Lung (tissue), 12 donors: ENCODE results near the gene CENPO. TPM values are rescaled to one million over a fixed set of nuclear protein-coding genes. Genes with fewer than 3 reads are reported as not detected.

Experiments used
- ATAC-seq: fragments of 200-7000 bp; cut with Tn5 transposase; one replicate; pipeline ENCODE4 v1.9.1; 2020; ENCODE audit warnings: moderate number of reproducible peaks; ENCODE audit not compliant: insufficient read depth, low FRiP score
- DNase-seq, 3 donors: peaks; one replicate each; pipeline ENCODE4 v3.0.0-alpha.2; 2013 to 2017
- H3K27ac ChIP-seq, 2 donors: one replicate each; pipeline ENCODE4 v1.5.1; 2013; ENCODE audit warnings: mild to moderate bottlenecking in 2 of 2, moderate library complexity in 2 of 2, control low read depth in 1 of 2, inconsistent platforms in 1 of 2, low read depth in 1 of 2, low read length in 1 of 2
- H3K27me3 ChIP-seq, 3 donors: one replicate each; pipeline ENCODE4 v1.5.1; 2013; ENCODE audit warnings: low read length in 2 of 3; ENCODE audit not compliant: control insufficient read depth in 3 of 3, insufficient read depth in 3 of 3
- H3K36me3 ChIP-seq, 4 donors: one replicate each; pipeline ENCODE4 v1.5.1; 2013; ENCODE audit warnings: low read length in 4 of 4, mild to moderate bottlenecking in 1 of 4, moderate library complexity in 1 of 4; ENCODE audit not compliant: control insufficient read depth in 4 of 4, insufficient read depth in 4 of 4
- H3K4me1 ChIP-seq, 5 donors: one replicate each; pipeline ENCODE4 v1.5.1; 2013; ENCODE audit warnings: low read length in 5 of 5, mild to moderate bottlenecking in 2 of 5, moderate library complexity in 1 of 5; ENCODE audit not compliant: control insufficient read depth in 5 of 5, insufficient read depth in 5 of 5
- H3K4me3 ChIP-seq: one replicate; pipeline ENCODE4 v1.5.1; 2013; ENCODE audit warnings: mild to moderate bottlenecking, control low read depth, moderate library complexity
- H3K9ac ChIP-seq, 2 donors: one replicate each; pipeline ENCODE4 v1.5.1; 2013; ENCODE audit warnings: low read length in 2 of 2, control low read depth in 1 of 2; ENCODE audit not compliant: insufficient read depth in 1 of 2
- H3K9me3 ChIP-seq, 4 donors: one replicate each; pipeline ENCODE4 v1.5.1; 2013; ENCODE audit warnings: low read length in 3 of 4, mild to moderate bottlenecking in 1 of 4, moderate library complexity in 1 of 4; ENCODE audit not compliant: control insufficient read depth in 4 of 4, insufficient read depth in 3 of 4
- WGBS, 2 donors: extraction: QIAGEN DNeasy Blood & Tissue Kit; methylation state at CpG; one replicate each; pipeline ENCODE4 v1.1.7; 2013; 5-methylcytosine and 5-hydroxymethylcytosine counted together
- polyA plus RNA-seq, 2 donors: library from polyadenylated mRNA; stranded (reverse); fragments of 200-250 nt; gene quantifications; one replicate each; pipeline ENCODE4 v1.2.1, GENCODE V29; 2013
- total RNA-seq, 2 donors: library from RNA; depleted of rRNA in 1 of 2; stranded (reverse); fragments of >200 nt in 1 of 2; gene quantifications; one replicate each; pipeline ENCODE4 v1.2.1, GENCODE V29; 2014 to 2021
- TF ChIP-seq, protein P1 (sequence below): IDR thresholded peaks from 2 replicates; pipeline ENCODE4 v1.5.1; 2012; ENCODE audit warnings: mild to moderate bottlenecking; ENCODE audit errors: control extremely low read depth, extremely low read depth
- donor health status: control.
- donor health status: control.
- donor health status: Bipolar disorder and iron deficiency.
- donor health status: healthy.
- donor health status: DM: yes; HTN: yes; CAD: no.

CENPO gene
- total and polyA plus RNA-seq, 4 donors = 3.5 to 9.6 (median 5.9) TPM

DNA sequence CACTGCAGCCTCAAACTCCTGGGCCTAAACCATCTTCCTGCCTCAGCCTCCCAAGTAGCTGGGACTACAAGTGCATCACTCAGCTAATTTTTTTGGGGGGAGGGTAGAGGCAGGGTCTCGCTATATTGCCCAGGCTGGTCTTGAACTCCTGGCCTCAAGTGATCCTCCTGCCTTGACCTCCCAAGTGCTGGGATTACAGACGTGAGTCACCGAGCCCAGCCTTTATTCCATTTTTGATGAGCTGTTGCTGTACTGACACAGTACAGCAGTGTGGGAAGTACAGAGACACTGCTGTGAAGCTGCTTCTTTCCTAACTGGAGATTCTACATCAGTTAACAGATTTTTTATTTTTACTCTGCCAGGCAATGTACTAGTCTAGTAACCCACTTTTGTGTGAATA, 18.9 kb upstream of the CENPO start:
- WGBS, 2 donors = 78 to 86% methylated on average over 3 of the region's 3 CpGs
- H3K4me3 ChIP-seq = no peak overlapping the region
- no peaks in the 10 kb centered on the region for H3K9me3 ChIP-seq
- H3K36me3 ChIP-seq = peaks cover 4 to 9% (median 7%) of the 10 kb centered on the region in 4 donors
- H3K27me3 ChIP-seq = no peaks in the 10 kb centered on the region
- no peaks in the 10 kb centered on the region for H3K4me1 ChIP-seq
- DNase-seq (no peak), ATAC-seq (no peak)
- no peak overlapping the region for H3K27ac ChIP-seq
- H3K9ac ChIP-seq = no peak overlapping the region
- TF ChIP-seq, protein P1, sequence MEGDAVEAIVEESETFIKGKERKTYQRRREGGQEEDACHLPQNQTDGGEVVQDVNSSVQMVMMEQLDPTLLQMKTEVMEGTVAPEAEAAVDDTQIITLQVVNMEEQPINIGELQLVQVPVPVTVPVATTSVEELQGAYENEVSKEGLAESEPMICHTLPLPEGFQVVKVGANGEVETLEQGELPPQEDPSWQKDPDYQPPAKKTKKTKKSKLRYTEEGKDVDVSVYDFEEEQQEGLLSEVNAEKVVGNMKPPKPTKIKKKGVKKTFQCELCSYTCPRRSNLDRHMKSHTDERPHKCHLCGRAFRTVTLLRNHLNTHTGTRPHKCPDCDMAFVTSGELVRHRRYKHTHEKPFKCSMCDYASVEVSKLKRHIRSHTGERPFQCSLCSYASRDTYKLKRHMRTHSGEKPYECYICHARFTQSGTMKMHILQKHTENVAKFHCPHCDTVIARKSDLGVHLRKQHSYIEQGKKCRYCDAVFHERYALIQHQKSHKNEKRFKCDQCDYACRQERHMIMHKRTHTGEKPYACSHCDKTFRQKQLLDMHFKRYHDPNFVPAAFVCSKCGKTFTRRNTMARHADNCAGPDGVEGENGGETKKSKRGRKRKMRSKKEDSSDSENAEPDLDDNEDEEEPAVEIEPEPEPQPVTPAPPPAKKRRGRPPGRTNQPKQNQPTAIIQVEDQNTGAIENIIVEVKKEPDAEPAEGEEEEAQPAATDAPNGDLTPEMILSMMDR = no peak

DNA sequence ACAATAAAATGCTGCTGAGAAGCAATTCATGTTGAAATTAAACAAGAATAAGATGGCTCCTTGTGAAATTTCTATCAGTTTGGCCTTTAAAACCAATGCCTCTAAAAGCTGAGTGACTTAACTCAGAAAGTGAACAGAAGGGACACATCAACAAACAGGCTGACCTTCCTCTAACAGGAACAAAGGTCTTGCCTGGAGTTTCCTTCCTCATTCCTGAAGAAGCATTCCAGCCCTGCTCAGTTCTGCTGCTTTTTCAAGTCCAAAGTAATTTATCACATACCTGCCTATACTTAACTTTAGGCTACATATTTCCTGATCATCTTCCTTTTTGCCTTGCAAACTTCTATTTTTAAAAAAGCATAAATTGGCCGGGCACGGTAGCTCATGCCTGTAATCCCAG, 14.1 kb upstream of the CENPO start:
- 26 to 29% methylated on average over 2 of the region's 2 CpGs for WGBS, 2 donors
- peak in 1 of 3 donors; percentile 25 for DNase-seq
- H3K27ac ChIP-seq = no peak overlapping the region

DNA sequence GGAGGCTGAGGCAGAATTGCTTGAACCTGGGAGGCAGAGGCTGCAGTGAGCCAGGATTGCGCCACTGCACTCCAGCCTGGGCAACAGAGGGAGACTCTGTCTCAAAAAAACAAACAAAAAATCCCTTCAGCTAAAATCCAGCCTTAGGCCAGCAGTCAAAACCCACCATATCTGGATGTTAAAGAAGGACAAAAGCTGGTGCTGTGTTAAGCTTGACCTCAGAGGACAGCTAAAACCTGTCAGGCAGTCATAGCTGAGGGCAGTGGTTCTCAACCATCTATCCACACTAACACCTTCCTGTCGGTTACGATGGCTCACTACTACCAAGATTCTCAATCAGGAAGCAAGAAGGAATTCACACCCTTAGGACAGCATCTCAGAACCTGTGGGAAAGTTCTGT, 9.6 kb upstream of the CENPO start:
- Histone ChIP-seq H3K27ac (no peak overlapping the region), H3K4me1 (peaks cover 0 to 2% (median under 1%) of the 10 kb centered on the region in 5 donors)

More for the DNA sequence above, 14.1 kb upstream of the CENPO start:
- H3K27me3 ChIP-seq = no peaks in the 10 kb centered on the region
- H3K4me1 ChIP-seq = no peaks in the 10 kb centered on the region
- TF ChIP-seq, protein P1 = no peak
- no peak for ATAC-seq
- no peaks in the 10 kb centered on the region for H3K36me3 ChIP-seq
- no peak overlapping the region for H3K4me3 ChIP-seq
- peaks cover 0 to 2% (median 0%) of the 10 kb centered on the region in 4 donors for H3K9me3 ChIP-seq
- no peak overlapping the region for H3K9ac ChIP-seq

More for the DNA sequence above, 9.6 kb upstream of the CENPO start:
- ATAC-seq (no peak), DNase-seq (no peak)
- Histone ChIP-seq H3K9me3 (peaks cover 0 to 2% (median 0%) of the 10 kb centered on the region in 4 donors), H3K9ac (no peak overlapping the region), H3K36me3 (no peaks in the 10 kb centered on the region), H3K27me3 (no peaks in the 10 kb centered on the region), H3K4me3 (no peak overlapping the region)
- TF ChIP-seq, protein P1 = no peak
- WGBS, 2 donors = 93 to 94% methylated on average over 3 of the region's 3 CpGs
